Central memory CD4-positive, alpha-beta T cell (primary cell): Measurements from ENCODE around the gene RITA1.
"Not testable (repeated sequence)": the region's sequence is repeated elsewhere in the genome, so short reads cannot be mapped to it uniquely, and the experiment has no call there.

Source experiments
- DNase-seq: peaks from one replicate; pipeline ENCODE4 v3.0.0; 2022
- total RNA-seq, 3 experiments: gene quantifications; one replicate each; lab custom pipeline; 2026; lab: John Stamatoyannopoulos, UW

RITA1 gene
- total RNA-seq = 10.0 to 33.0 (median 18.7) reads per million in 3 experiments

GRCh38 chr12:113185180-113186032 lies at the start of gene RITA1, which contains the start of gene DDX54:
TSS of gene RITA1 (plus strand) at chr12:113185721. CDS start at chr12:113186747, 1,026 bp downstream.
TSS of gene DDX54 (minus strand) at chr12:113185478. CDS start at chr12:113185451, 27 bp downstream.
- peak; percentile 77 for DNase-seq

DNA sequence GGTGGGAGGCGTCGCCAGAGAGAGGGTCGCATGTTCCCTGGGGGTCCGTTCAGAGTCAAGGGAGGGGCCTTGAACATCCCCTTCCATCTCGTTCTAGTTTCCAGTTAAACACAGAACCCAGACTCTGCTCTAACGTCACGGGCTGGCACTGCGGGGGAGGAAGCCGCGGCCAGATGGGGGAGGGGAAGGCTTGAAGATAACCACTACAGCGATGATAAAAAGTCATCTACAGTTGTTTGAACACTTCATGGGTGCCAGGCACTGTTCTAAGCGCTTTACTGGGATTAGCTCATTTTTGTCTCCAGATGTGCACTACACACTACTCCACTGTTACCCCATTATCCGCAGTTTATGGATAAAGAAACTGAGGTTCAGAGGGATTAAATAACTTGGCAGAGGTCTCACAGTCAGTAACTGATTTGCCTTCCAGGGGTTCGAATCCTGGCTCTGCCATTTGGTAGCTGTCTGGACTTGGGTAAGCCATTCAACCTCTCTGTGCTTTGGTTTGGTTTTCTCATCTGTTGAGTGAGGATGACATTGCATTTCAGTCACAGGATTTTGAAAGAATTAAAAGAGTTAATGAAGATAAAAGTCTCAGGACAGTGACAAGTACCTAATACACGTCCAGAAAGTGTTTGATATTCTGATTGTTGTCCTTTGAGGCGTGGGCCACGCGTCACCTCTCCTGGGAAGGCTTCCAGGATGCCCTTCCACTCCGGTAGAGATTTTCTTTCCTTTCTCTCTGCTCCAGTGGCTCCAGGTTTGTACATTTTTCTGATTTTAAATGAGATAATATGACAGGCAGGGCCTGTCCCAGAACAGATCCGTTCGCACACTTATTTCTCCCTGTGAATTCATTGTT lies 49.2 kb upstream of the RITA1 start:
- peak; percentile 51 for DNase-seq

DNA sequence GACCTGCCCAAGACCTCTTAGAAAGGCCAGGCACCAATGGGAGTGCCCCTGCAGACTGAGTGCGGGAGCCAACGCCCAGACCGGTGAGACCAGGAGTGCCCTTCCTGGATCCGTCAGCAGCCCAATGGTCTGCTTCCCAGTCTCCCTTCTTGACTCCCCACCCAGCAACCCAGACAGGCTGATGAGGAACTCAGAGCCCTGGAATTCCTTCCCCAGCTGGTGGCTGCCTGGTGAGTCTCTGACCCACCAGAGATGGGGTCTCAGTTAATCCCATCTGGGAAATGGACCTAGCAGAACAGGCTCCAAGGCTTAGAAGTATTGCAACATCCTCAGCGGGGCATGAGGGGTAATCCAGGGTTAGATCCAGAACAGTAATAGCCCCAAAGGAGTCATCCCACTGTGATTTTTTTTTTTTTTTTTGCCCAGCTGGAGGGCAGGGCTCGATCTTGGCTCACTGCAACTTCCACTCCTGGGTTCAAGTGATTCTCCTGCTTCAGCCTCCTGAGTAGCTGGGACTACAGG lies 48.5 kb upstream of the RITA1 start:
- no peak for DNase-seq

- no peak for DNase-seq
These were observed 47.4 kb upstream of the RITA1 start for GRCh38 chr12:113137861-113138783.

GRCh38 chr12:113138826-113139225 lies 46.7 kb upstream of the RITA1 start:
- DNase-seq = no peak

GRCh38 chr12:113140706-113141105 lies 44.8 kb upstream of the RITA1 start:
- DNase-seq = no peak

GRCh38 chr12:113141716-113142115 lies 43.8 kb upstream of the RITA1 start:
- DNase-seq = not testable (repeated sequence)

DNA sequence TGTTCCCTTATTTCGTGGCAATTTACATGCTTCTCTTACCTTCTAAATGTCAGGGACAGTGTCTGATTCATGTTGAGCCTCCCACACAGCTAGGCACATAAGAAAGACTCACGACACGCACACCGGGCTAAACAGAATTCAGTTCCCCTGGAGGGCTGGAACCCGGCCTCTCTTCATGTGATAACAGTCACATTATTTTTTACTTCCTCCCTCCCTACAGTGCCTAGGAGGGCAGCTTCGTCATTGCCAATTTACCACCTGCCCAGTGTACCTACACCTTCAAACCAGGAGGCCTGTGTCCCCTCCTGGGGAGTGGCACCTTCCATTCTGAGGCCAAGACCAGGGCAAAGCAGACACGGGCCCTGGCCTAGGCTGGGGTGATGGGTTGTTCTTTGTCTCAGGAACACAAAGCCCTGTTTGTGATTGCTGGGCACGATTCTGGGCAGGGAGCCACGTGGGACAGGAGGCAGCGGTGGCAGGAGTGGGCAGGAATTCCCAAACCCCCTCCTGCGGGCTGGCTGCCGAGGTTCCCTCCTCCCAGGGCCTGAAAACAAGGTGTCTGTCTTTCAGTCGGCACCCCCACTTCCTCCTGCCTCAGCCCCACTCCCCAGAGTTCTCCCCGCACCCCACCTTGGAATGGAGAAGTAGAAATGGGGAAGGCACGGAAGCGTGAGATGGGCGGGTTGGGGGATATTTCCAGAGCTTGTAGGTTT lies 43.2 kb upstream of the RITA1 start:
- DNase-seq = no peak

- DNase-seq = no peak
These were observed 42.6 kb upstream of the RITA1 start for GRCh38 chr12:113142886-113143332.

DNA sequence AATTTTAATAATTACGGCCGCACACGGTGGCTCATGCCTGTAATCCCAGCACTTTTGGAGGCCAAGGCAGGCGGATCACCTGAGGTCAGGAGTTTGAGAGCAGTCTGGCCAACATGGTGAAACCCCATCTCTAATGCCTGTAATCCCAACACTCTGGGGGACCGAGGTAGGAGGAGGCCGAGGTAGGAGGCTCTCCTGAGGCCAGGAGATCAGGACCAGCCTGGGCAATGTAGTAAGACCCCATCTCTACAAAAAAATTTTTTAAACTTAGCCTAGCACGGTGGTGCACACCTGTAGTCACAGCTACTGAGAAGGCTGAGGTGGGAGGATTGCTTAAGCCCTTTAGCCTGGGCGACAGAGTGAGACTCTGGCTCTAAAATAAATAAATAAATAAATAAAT lies 41.6 kb upstream of the RITA1 start:
- DNase-seq = no peak

DNA sequence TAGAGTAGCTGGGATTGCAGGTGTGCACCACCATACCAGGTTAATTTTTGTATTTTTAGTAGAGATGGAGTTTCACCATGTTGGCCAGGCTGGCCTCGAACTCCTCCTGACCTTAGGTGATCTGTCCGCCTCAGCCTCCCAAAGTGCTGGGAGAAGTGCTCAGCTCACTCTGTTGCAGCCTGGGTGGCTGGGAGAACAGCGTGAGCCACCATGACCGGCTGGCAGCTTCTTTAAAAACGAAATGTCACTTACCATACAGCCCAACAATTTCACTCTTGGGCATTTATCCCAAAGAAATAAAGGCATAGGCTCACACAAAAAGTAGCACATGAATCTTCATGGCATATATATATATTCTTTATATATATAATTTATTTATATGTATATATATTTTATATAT lies 40.7 kb upstream of the RITA1 start:
- no peak for DNase-seq

DNA sequence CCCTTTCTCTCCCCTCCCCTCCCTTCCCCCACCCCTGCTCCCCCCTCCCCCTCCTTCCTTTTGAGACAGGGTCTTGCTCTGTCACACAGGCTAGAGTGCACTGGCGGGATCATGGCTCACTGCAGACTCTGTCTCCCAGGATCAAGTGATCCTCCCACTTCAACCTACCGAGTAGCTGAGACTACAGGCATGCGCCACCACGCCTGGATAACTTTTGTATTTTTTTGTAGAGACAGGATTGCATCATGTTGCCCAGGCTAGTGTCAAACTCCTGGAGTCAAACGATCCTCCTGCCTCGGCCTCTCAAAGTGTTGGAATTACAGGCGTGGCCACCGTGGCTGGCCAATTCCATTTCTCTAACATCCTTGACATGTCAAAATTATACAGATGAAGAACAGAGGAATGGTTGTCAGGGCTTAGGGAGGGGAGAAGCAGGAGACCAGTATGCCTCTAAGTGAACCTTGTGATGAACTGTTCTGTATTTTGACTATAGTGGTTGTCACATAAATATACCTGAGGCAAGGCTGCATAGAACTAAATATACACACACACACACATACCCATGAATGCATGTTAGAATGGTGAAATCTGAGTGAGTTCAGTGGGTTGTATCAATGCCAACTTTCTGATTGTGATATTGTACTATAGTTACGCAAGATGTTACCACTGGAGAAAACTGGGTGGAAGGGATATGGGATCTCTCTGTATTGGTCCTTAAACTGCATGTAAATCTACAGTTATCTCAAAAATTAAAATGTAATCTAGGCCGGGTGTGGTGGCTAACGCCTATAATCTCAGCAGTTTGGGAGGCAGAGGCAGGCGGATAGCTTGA lies 39.6 kb upstream of the RITA1 start:
- DNase-seq = no peak

DNA sequence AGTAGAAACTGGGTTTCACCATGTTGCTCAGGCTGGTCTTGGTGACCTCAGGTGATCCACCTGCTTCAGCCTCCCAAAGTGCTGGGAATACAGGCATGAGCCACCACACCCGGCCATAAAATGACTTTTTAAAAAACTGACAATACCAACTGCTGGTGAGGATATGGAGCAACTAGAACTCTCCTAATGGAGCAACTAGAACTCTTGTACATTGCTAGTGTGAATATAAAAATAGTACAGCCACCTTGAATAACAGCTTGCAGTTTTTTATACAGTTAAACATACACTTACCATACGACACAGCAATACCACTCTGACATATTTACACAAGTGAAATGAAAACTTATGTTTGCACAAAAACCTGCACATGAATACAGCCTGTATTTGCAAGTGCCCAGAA lies 38.5 kb upstream of the RITA1 start:
- no peak for DNase-seq

- no peak for DNase-seq
These were observed 36.0 kb upstream of the RITA1 start, which contains the start of gene CFAP73 for GRCh38 chr12:113149361-113150150. TSS of gene CFAP73 (plus strand) at chr12:113149724. CDS start at chr12:113149858, 134 bp downstream.

GRCh38 chr12:113151655-113152054 lies 33.9 kb upstream of the RITA1 start:
- no peak for DNase-seq

DNA sequence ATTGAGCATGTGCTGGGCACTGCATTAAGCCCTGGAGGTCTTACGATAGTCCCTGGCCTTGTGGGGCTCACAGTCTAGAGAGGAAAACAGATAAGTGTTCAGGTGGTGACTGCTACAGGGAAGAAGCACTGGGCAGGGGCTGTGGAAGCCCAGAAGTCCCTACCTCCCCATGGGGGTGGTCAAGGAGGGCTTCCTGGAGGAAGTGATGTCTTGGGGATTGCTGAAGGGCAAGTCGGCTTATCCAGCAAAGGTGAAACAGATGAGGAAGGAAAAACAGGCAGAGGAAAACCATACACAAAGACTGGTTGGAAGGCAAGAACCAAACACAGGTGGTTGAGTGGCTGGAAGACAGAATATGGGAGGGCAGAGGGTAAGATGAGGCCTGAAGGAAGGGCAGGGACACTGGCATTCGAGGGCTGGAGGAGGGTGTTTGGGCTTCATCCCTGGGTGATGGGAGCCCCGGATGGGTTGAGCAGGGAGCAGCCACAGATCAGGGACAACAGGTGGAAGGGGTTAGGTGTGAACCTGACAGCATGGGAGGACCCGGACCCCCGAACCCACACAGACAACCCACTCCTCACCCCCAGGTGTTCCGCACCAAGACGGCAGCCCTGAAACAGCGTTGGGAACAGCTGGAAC lies 33.2 kb upstream of the RITA1 start:
- DNase-seq = no peak

DNA sequence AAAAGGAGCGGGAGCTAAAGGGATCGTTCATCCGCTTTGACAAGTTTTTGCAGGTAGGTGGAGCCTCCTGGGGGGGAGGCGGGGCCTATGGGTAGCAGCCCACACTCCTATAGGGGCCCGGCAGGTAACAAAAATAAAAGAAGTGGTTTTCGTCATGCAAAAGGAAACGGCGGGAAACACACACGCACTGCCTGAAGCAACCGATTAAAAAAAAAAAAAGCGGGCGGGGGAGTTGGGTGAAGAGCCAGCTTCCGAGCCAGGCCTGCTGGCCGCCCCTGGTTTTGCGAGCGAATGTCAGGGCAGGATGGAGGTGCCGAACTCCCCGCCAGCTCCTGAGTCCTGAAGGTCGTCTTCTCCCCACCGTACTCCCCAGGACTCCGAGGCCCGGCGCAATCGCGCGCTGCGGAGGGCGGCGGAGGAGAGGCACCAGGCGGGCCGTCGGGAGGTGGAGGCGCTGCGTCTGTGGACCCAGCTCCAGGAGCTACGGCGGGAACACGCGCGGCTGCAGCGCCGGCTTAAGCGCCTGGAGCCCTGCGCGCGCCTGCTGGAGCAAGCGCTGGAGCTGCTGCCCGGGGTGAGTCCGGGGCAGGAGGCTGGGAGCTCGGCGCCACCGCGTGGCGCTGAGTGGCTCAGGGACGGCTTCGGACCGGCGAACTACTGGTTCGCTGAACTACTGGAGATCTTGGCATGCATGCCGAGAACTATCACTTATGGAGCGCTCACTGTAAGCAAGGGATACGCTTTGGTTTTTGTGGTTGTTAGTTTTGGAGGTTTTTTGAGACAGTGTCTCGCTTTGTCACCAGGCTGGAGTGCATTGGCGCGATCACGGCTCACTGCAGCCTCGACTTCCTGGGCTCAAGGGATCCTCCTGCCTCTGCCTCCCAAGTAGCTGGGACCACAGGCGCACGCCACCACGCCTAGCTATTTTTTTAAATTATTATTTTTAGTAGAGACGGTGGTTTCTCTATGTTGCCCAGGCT lies 32.4 kb upstream of the RITA1 start:
- DNase-seq = peak; percentile 75
